BE2C (cell line): Measurements from ENCODE around the gene MYH9.
"Not testable (repeated sequence)": the region's sequence is repeated elsewhere in the genome, so short reads cannot be mapped to it uniquely, and the experiment has no call there.

Experiments
- DNase-seq: peaks from one replicate; pipeline ENCODE4 v3.0.0-alpha.2; 2020
- H3K27me3 ChIP-seq: fragments of 250-450 bp; sonication (Bioruptor Pico); 2 replicates; pipeline ENCODE4 v1.5.1; 2020; ENCODE audit warnings: mild to moderate bottlenecking
- H3K36me3 ChIP-seq: fragments of 250-450 bp; sonication (Bioruptor Pico); 2 replicates; pipeline ENCODE4 v1.5.1; 2020; ENCODE audit warnings: mild to moderate bottlenecking
- H3K4me1 ChIP-seq: fragments of 250-450 bp; sonication (Bioruptor Pico); 2 replicates; pipeline ENCODE4 v1.5.1; 2020
- H3K4me3 ChIP-seq: 2 replicates; pipeline ENCODE4 v1.5.1; 2011; ENCODE audit warnings: low read depth, low read length
- H3K9me3 ChIP-seq: fragments of 250-450 bp; sonication (Bioruptor Pico); 2 replicates; pipeline ENCODE4 v1.5.1; 2020
- CTCF ChIP-seq: IDR thresholded peaks from 2 replicates; pipeline ENCODE4 v1.5.1; 2012; ENCODE audit warnings: mild to moderate bottlenecking, low read depth, low read length

Gene MYH9

GRCh38 chr22:36430863-36431262 lies 43.1 kb upstream of the MYH9 start:
- Histone ChIP-seq H3K36me3 (no peaks in the 10 kb centered on the region), H3K4me1 (peaks cover 18% of the 10 kb centered on the region), H3K9me3 (no peaks in the 10 kb centered on the region), H3K27me3 (no peaks in the 10 kb centered on the region), H3K4me3 (no peak overlapping the region)
- no peak for TF ChIP-seq CTCF
- no peak for DNase-seq

GRCh38 chr22:36427952-36428351 lies 40.2 kb upstream of the MYH9 start:
- H3K4me1 ChIP-seq, DNase-seq, H3K27me3 ChIP-seq, H3K36me3 ChIP-seq, H3K4me3 ChIP-seq, H3K9me3 ChIP-seq: not testable (repeated sequence)

- Histone ChIP-seq H3K4me3 (no peak overlapping the region), H3K36me3 (no peaks in the 10 kb centered on the region), H3K4me1 (peaks cover 4% of the 10 kb centered on the region), H3K9me3 (no peaks in the 10 kb centered on the region), H3K27me3 (no peaks in the 10 kb centered on the region)
- DNase-seq: no peak
- TF ChIP-seq CTCF: no peak
Measured at GRCh38 chr22:36425977-36426523, 38.3 kb upstream of the MYH9 start.

- no peak overlapping the region for H3K4me3 ChIP-seq
- no peaks in the 10 kb centered on the region for H3K9me3 ChIP-seq
- DNase-seq: no peak
- H3K27me3 ChIP-seq: no peaks in the 10 kb centered on the region
- no peaks in the 10 kb centered on the region for H3K36me3 ChIP-seq
- H3K4me1 ChIP-seq: peaks cover 4% of the 10 kb centered on the region
- no peak for TF ChIP-seq CTCF
Measured at GRCh38 chr22:36424901-36425579, 37.3 kb upstream of the MYH9 start.

- not testable (repeated sequence) for H3K36me3 ChIP-seq, H3K27me3 ChIP-seq, H3K4me1 ChIP-seq, DNase-seq, H3K4me3 ChIP-seq, H3K9me3 ChIP-seq
Measured at GRCh38 chr22:36424466-36424865, 36.7 kb upstream of the MYH9 start.

GRCh38 chr22:36423461-36424404 lies 36.0 kb upstream of the MYH9 start:
- Histone ChIP-seq H3K27me3 (no peaks in the 10 kb centered on the region), H3K4me3 (no peak overlapping the region), H3K36me3 (no peaks in the 10 kb centered on the region), H3K9me3 (no peaks in the 10 kb centered on the region), H3K4me1 (peaks cover 4% of the 10 kb centered on the region)
- TF ChIP-seq CTCF: no peak
- no peak for DNase-seq
